Activated B cell treated with CpG ODN at 0.5 μM for 24 hours (primary cell): ENCODE measurements around the gene RAX2. TPM values are rescaled to one million over a fixed set of nuclear protein-coding genes. Genes with fewer than 3 reads are reported as not detected.

Experiments used
- ATAC-seq: fragments of 200-7000 bp; cut with Tn5 transposase; one replicate; pipeline ENCODE4 v1.10.0; 2021; ENCODE audit warnings: low read depth, mild to moderate bottlenecking, moderate library complexity
- CTCF ChIA-PET: fragments of 350-600 bp; sonication (Branson Sonifier 250); formaldehyde crosslinking; loops from one replicate; lab custom pipeline; 2021; ENCODE audit warnings: antibody characterized with exemption; lab: Charles Lee
- POLR2A ChIA-PET: fragments of 350-600 bp; sonication (Branson Sonifier 250); formaldehyde crosslinking; loops from one replicate; lab custom pipeline; 2021; ENCODE audit warnings: antibody characterized with exemption; lab: Charles Lee
- DNase-seq: peaks from one replicate; pipeline ENCODE4 v3.0.0; 2022
- H3K27ac Mint-ChIP-seq: one replicate; pipeline ENCODE4 v1.8.0; 2020; ENCODE audit warnings: mixed read lengths
- H3K27me3 Mint-ChIP-seq: one replicate; pipeline ENCODE4 v1.8.0; 2021; ENCODE audit warnings: mixed read lengths
- H3K36me3 Mint-ChIP-seq: one replicate; pipeline ENCODE4 v1.8.0; 2021; ENCODE audit warnings: low read depth, mixed read lengths
- H3K4me1 Mint-ChIP-seq: one replicate; pipeline ENCODE4 v1.8.0; 2021; ENCODE audit warnings: mixed read lengths
- H3K4me3 Mint-ChIP-seq: one replicate; pipeline ENCODE4 v1.8.0; 2020; ENCODE audit warnings: mild to moderate bottlenecking, mixed read lengths
- H3K9me3 Mint-ChIP-seq: one replicate; pipeline ENCODE4 v1.8.0; 2020; ENCODE audit warnings: mixed read lengths
- intact Hi-C: fragments of 100-400 bp; cut with micrococcal nuclease; formaldehyde crosslinking; loops from one replicate; pipeline ENCODE4 v1.15.1; 2024
- total RNA-seq: library from RNA; stranded (reverse); gene quantifications from 2 replicates; pipeline ENCODE4 v1.2.3, GENCODE V29; 2022
- TF ChIP-seq, protein P1 (sequence below): fragments of 200-600 bp; IDR thresholded peaks from one replicate; pipeline ENCODE4 v1.8.0; 2022; ENCODE audit warnings: antibody characterized with exemption, mild to moderate bottlenecking

The RAX2 gene
- total RNA-seq, 1 donor from 2014 or later: not detected

DNA sequence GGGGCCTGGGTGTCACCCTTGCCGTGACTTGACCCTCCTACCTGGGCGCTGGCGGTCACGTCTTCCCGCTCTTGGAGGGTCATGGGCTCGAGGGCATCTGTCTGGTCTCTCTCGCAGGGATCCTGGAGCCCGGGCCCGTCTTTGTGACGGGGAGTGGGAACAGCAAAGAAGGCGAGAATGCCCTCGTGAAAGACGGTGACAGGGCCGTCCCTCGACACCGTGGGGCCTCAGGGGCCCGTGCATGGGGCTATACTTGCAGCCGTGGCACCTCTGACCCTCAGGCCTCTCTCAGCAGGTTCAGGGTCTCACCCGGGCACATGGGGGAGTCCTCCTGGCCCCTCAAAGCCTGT lies 35.1 kb upstream of the RAX2 start:
- Mint-ChIP-seq H3K27ac (no peak overlapping the region), H3K4me1 (peaks cover 42% of the 10 kb centered on the region), H3K9me3 (peaks cover 4% of the 10 kb centered on the region), H3K4me3 (no peak overlapping the region), H3K36me3 (no peaks in the 10 kb centered on the region), H3K27me3 (peaks cover 6% of the 10 kb centered on the region)
- DNase-seq (no peak), ATAC-seq (no peak)
- intact Hi-C loops: no loop called here
- ChIA-PET POLR2A (interaction anchor here (0.8 kb wide), 1 partner anchor 116 kb away, joined by 8 read pairs; no protein-coding TSS in a partner anchor), CTCF (no interaction called here)
- TF ChIP-seq, protein P1, sequence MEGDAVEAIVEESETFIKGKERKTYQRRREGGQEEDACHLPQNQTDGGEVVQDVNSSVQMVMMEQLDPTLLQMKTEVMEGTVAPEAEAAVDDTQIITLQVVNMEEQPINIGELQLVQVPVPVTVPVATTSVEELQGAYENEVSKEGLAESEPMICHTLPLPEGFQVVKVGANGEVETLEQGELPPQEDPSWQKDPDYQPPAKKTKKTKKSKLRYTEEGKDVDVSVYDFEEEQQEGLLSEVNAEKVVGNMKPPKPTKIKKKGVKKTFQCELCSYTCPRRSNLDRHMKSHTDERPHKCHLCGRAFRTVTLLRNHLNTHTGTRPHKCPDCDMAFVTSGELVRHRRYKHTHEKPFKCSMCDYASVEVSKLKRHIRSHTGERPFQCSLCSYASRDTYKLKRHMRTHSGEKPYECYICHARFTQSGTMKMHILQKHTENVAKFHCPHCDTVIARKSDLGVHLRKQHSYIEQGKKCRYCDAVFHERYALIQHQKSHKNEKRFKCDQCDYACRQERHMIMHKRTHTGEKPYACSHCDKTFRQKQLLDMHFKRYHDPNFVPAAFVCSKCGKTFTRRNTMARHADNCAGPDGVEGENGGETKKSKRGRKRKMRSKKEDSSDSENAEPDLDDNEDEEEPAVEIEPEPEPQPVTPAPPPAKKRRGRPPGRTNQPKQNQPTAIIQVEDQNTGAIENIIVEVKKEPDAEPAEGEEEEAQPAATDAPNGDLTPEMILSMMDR: no peak

DNA sequence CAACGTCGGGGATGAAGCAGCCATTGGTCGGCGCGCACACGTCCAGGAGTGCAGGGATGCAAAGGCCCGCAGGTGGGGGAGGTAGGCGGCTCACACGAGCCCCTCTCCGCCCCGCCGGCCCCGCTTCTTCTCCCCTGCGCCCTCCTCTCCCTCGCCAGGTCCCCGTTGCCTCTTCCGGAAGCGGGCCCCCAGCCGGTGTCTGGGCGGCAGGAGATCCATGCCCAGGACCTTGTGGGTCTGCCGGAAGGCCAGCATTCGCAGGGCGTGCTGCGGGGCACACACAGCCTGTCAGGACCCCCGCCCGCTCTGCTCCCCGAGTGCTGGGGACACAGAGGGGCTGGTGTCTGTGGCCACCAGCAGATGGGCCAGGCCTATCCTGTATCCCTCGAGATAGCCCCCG lies 33.8 kb upstream of the RAX2 start:
- intact Hi-C loops: no loop called here

DNA sequence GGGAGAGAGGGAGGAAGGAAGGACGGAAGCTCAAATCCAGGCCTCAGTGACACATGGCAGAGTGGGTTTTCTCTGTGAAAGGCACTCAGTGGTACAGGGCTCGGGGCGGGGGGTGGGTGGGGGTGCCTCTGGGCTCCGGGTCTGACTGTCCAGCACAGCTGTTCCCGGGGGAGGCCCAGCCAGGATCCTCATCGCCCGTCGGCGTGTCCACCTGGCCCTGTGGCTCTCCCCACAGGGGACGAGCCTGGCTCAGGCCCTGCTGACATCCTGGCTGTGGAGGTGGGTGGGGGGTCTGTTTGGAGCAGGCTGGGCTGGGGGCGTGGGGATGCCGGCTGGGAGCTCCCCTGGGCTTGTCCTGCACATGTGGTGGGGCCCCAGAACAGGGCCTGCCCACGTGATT lies 32.4 kb upstream of the RAX2 start:
- peaks cover 4% of the 10 kb centered on the region for H3K9me3 Mint-ChIP-seq
- CTCF ChIA-PET: no interaction called here
- intact Hi-C loops: no loop called here
- no peak overlapping the region for H3K4me3 Mint-ChIP-seq
- TF ChIP-seq, protein P1: no peak
- ATAC-seq (no peak), DNase-seq (no peak)
- POLR2A ChIA-PET: no interaction called here
- peaks cover 6% of the 10 kb centered on the region for H3K27me3 Mint-ChIP-seq
- H3K4me1 Mint-ChIP-seq: peaks cover 31% of the 10 kb centered on the region
- H3K27ac Mint-ChIP-seq: no peak overlapping the region
- H3K36me3 Mint-ChIP-seq: no peaks in the 10 kb centered on the region

More for the DNA sequence above, 33.8 kb upstream of the RAX2 start:
- no peak overlapping the region for H3K27ac Mint-ChIP-seq
- peaks cover 4% of the 10 kb centered on the region for H3K9me3 Mint-ChIP-seq
- DNase-seq (no peak), ATAC-seq (no peak)
- H3K4me3 Mint-ChIP-seq: no peak overlapping the region
- H3K36me3 Mint-ChIP-seq: no peaks in the 10 kb centered on the region
- ChIA-PET CTCF (no interaction called here), POLR2A (no interaction called here)
- TF ChIP-seq, protein P1: no peak
- H3K27me3 Mint-ChIP-seq: peaks cover 6% of the 10 kb centered on the region
- peaks cover 42% of the 10 kb centered on the region for H3K4me1 Mint-ChIP-seq

DNA sequence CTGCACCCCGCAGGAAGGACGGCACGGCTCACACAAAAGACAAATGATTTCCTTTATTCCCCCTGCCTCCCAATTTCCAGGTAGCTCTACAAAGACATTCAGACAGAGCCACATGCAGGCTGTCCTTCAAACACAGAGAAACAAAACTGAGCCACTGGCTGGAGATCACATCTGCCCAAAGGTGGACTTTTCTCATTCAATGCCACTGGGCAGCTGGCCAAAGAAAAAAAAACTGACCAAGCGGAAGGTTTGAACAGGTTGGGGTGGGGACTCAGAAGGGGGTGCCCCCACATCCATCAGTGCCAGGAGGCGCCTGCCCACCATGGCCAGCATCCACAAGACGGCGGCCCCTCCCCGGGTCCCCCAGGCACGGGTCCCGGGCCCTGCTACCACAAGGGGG lies 32.0 kb upstream of the RAX2 start:
- DNase-seq: no peak
- TF ChIP-seq, protein P1: no peak
- Mint-ChIP-seq H3K27ac (no peak overlapping the region), H3K36me3 (no peaks in the 10 kb centered on the region), H3K9me3 (peaks cover 4% of the 10 kb centered on the region), H3K4me1 (peaks cover 27% of the 10 kb centered on the region), H3K4me3 (no peak overlapping the region), H3K27me3 (peaks cover 9% of the 10 kb centered on the region)
- intact Hi-C loops: no loop called here
- no peak for ATAC-seq
- ChIA-PET POLR2A (no interaction called here), CTCF (no interaction called here)

DNA sequence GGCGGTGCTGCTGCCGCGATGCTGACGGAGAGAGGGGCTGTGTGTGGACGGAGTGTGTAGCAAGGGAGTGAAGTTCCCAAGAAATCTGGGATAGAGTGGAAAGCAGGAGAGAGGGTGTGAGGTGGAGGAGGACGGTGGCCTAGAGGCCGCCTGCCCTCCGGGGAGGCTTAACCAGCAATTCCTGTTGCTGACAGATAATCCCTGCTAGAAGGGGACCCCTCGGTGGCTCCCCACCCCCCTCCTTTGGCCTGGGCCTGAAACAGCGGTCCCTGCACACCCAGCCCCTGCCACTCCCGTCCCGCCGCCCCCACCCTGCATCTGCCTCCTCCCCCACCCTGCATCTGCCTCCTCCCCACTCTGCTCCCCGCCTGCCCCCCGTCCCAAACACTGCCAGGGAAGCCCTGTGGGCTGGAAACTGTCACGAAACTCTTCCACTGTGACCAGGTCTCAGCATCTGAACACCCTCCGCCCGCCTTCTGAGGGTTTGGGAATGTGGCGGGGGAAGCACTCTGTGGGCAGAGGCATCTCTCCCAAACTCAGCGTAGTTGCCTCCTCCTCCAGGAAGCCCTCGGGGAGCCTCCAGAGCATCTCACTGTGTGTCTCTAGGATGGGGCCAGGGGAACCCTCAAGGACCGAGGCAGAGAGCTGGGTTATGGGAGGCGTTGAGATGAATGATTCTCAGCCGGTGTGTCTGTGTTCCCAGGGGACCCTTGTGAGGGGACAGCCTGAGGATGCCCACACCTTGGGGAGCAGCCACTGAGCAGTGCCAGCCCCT lies 31.3 kb upstream of the RAX2 start:
- no peak for ATAC-seq
- Mint-ChIP-seq H3K4me1 (peaks cover 27% of the 10 kb centered on the region), H3K36me3 (no peaks in the 10 kb centered on the region), H3K9me3 (peaks cover 4% of the 10 kb centered on the region), H3K27ac (peak overlapping the region; percentile 46), H3K27me3 (peaks cover 11% of the 10 kb centered on the region), H3K4me3 (no peak overlapping the region)
- POLR2A ChIA-PET: no interaction called here
- intact Hi-C loops: no loop called here
- DNase-seq: no peak
- TF ChIP-seq, protein P1: no peak
- CTCF ChIA-PET: no interaction called here
